OCI-LY7 (cell line): ENCODE data around the gene STARD3. TPM values are rescaled to one million over a fixed set of nuclear protein-coding genes. Genes with fewer than 3 reads are reported as not detected.

Source experiments
- BruUV-seq: library from RNA; stranded (reverse); fragments of 400-500 nt; replicated peaks from 2 replicates; lab custom pipeline; 2021; lab: Mats Ljungman, UMichigan
- CTCF ChIA-PET: fragments of 300-600 bp; sonication (Branson Sonifier 250); formaldehyde crosslinking; loops from one replicate; lab custom pipeline; 2022; ENCODE audit warnings: antibody characterized with exemption; ENCODE audit not compliant: unreplicated experiment; lab: Charles Lee
- POLR2A ChIA-PET: fragments of 300-600 bp; sonication (Branson Sonifier 250); formaldehyde crosslinking; loops from one replicate; lab custom pipeline; 2022; ENCODE audit warnings: antibody characterized with exemption; lab: Charles Lee
- DNase-seq: peaks from one replicate; pipeline ENCODE4 v3.0.0-alpha.2; 2015; ENCODE audit warnings: low spot score
- H2AFZ ChIP-seq: fragments of 200-600 bp; sonication (generic), shearing (Covaris generic); 2 replicates; pipeline ENCODE4 v1.6.1; 2014; ENCODE audit warnings: mild to moderate bottlenecking, antibody characterized with exemption, low read length, moderate library complexity
- H3K27ac ChIP-seq: fragments of 200-600 bp; sonication (generic); 2 replicates; pipeline ENCODE4 v1.5.1; 2014; ENCODE audit warnings: mixed run types, low read depth, mild to moderate bottlenecking, moderate library complexity, low read length, inconsistent platforms; ENCODE audit not compliant: poor library complexity, severe bottlenecking
- H3K36me3 ChIP-seq: fragments of 200-600 bp; sonication (generic); 2 replicates; pipeline ENCODE4 v1.6.1; 2014; ENCODE audit warnings: mild to moderate bottlenecking, antibody characterized with exemption, low read length, moderate library complexity, mixed read lengths; ENCODE audit not compliant: insufficient read depth
- H3K4me1 ChIP-seq: fragments of 200-600 bp; sonication (generic); 2 replicates; pipeline ENCODE4 v1.5.1; 2014; ENCODE audit warnings: mild to moderate bottlenecking, low read length; ENCODE audit not compliant: insufficient read depth, poor library complexity, severe bottlenecking
- H3K4me2 ChIP-seq: fragments of 200-600 bp; sonication (generic); 2 replicates; pipeline ENCODE4 v1.6.1; 2014; ENCODE audit warnings: mild to moderate bottlenecking, low read length
- H3K4me3 ChIP-seq: fragments of 200-600 bp; sonication (generic); 2 replicates; pipeline ENCODE4 v1.5.1; 2014; ENCODE audit warnings: mild to moderate bottlenecking, low read depth, low read length; ENCODE audit not compliant: poor library complexity, severe bottlenecking
- H3K79me2 ChIP-seq: fragments of 200-600 bp; sonication (generic); 2 replicates; pipeline ENCODE4 v1.6.1; 2016; ENCODE audit warnings: low read depth, mild to moderate bottlenecking, low read length, moderate library complexity, mixed read lengths; ENCODE audit not compliant: insufficient read depth
- H3K9me2 ChIP-seq: fragments of 200-600 bp; sonication (generic); 2 replicates; pipeline ENCODE4 v1.6.1; 2016; ENCODE audit warnings: mild to moderate bottlenecking, low read length, mixed read lengths; ENCODE audit not compliant: insufficient read depth
- H3K9me3 ChIP-seq: fragments of 200-600 bp; sonication (generic); 2 replicates; pipeline ENCODE4 v1.6.1; 2014; ENCODE audit warnings: mild to moderate bottlenecking, mixed run types, low read length, mixed read lengths
- H4K20me1 ChIP-seq: fragments of 200-600 bp; sonication (generic); 2 replicates; pipeline ENCODE4 v1.6.1; 2014; ENCODE audit warnings: mild to moderate bottlenecking, antibody characterized with exemption, low read length, moderate library complexity, mixed read lengths; ENCODE audit not compliant: insufficient read depth
- CTCF ChIP-seq: fragments of 200-600 bp; sonication (generic); conservative IDR thresholded peaks from 2 replicates; pipeline ENCODE4 v1.5.1; 2014; ENCODE audit warnings: mild to moderate bottlenecking, antibody characterized with exemption, low read length, moderate library complexity, mixed read lengths
- EZH2phosphoT487 ChIP-seq: fragments of 200-600 bp; sonication (generic); IDR thresholded peaks from 2 replicates; pipeline ENCODE4 v1.6.1; 2018; ENCODE audit warnings: low read depth, borderline replicate concordance, mild to moderate bottlenecking, mixed run types, antibody characterized with exemption, low read length, moderate library complexity, mixed read lengths
- intact Hi-C: fragments of 100-400 bp; cut with micrococcal nuclease; formaldehyde crosslinking; loops from one replicate; pipeline ENCODE4 v1.10.0; 2022; ENCODE audit not compliant: unreplicated experiment
- total RNA-seq, 2 experiments: library from RNA; depleted of rRNA in 1 of 2; stranded (reverse); fragments of >200 nt in 1 of 2; shearing (Covaris generic) in 1 of 2; gene quantifications; 2 replicates each; pipeline ENCODE4 v1.2.3, GENCODE V29; 2014 to 2022

Gene STARD3
- total RNA-seq, 2 experiments from 2014 or later: 36.5 to 54.2 TPM

GRCh38 chr17:39607057-39607850 lies 29.7 kb upstream of the STARD3 start:
- Histone ChIP-seq H3K4me2 (no peak overlapping the region), H3K4me1 (peaks cover 14% of the 10 kb centered on the region), H3K9me2 (no peaks in the 10 kb centered on the region), H2AFZ (no peak overlapping the region), H3K27ac (no peak overlapping the region), H3K4me3 (no peak overlapping the region), H4K20me1 (no peaks in the 10 kb centered on the region), H3K9me3 (no peaks in the 10 kb centered on the region), H3K79me2 (no peaks in the 10 kb centered on the region), H3K36me3 (no peaks in the 10 kb centered on the region)
- intact Hi-C loops: no loop called here
- DNase-seq: no peak
- POLR2A ChIA-PET: interaction anchor here (0.7 kb wide), 1 partner anchor 10 kb away, joined by 3 read pairs; no protein-coding TSS in a partner anchor
- TF ChIP-seq CTCF (no peak), EZH2phosphoT487 (no peak)
- no TSS peak for BruUV-seq
- CTCF ChIA-PET: no interaction called here

GRCh38 chr17:39607851-39608130 lies 29.2 kb upstream of the STARD3 start, which contains the start of gene NEUROD2:
Gene NEUROD2 (minus strand): TSS chr17:39607920. CDS start chr17:39606599, 1,321 bp downstream.
- intact Hi-C loops: no loop called here
- TF ChIP-seq CTCF (no peak), EZH2phosphoT487 (no peak)
- Histone ChIP-seq H3K4me2 (no peak within 1 kb of the TSS), H2AFZ (no peak within 1 kb of the TSS), H3K36me3 (no peaks in the 10 kb centered on the region), H3K9me3 (no peaks in the 10 kb centered on the region), H3K4me1 (peaks cover 14% of the 10 kb centered on the region), H3K4me3 (no peak within 1 kb of the TSS), H3K79me2 (no peaks in the 10 kb centered on the region), H3K27ac (no peak within 1 kb of the TSS), H4K20me1 (no peaks in the 10 kb centered on the region), H3K9me2 (no peaks in the 10 kb centered on the region)
- ChIA-PET CTCF (no interaction called here), POLR2A (interaction anchor here (0.7 kb wide), 1 partner anchor 10 kb away, joined by 3 read pairs; no protein-coding TSS in a partner anchor)
- DNase-seq: no peak
- BruUV-seq: no TSS peak
